ENCODE measurements around the gene ATP5F1A. TPM values are rescaled to one million over a fixed set of nuclear protein-coding genes. Genes with fewer than 3 reads are reported as not detected.
"Not testable (repeated sequence)": the region's sequence is repeated elsewhere in the genome, so short reads cannot be mapped to it uniquely, and the experiment has no call there.

The ATP5F1A gene
- total RNA-seq, 1 experiment from 2014 or later, result 625 TPM

GRCh38 chr18:46048641-46049040, 49.5 kb downstream of the ATP5F1A start:
- Mint-ChIP-seq H3K4me1 (no peaks in the 10 kb centered on the region), H3K9me3 (no peaks in the 10 kb centered on the region), H3K36me3 (ENCODE audit: insufficient read depth in 1 of 3, low read depth in 3 of 3) (no peaks in the 10 kb centered on the region), H3K27ac (no peak overlapping the region), H3K4me3 (no peak overlapping the region), H3K27me3 (ENCODE audit: low read depth) (no peaks in the 10 kb centered on the region; the same call in 1 of the 2 replicates)
- no peaks in the 10 kb centered on the region for H3K9me3 ChIP-seq (ENCODE audit: control insufficient read depth, low read depth, low read length)
- no peak overlapping the region for H3K27ac ChIP-seq (ENCODE audit: insufficient read length, low read depth, low read length)
- no peak overlapping the region for H2BK5ac ChIP-seq (ENCODE audit: insufficient read length, low read length)
- H3K4me2 ChIP-seq (ENCODE audit: insufficient read depth, insufficient read length, low read length), result no peak overlapping the region
- no peak overlapping the region for H2AK5ac ChIP-seq (ENCODE audit: insufficient read length, low read length)
- no peaks in the 10 kb centered on the region for H3K27me3 ChIP-seq (ENCODE audit: insufficient read depth, low read length)
- H3K79me1 ChIP-seq (ENCODE audit: insufficient read depth, low read depth, low read length, poor library complexity, severe bottlenecking), result no peaks in the 10 kb centered on the region
- no peak overlapping the region for H2BK15ac ChIP-seq (ENCODE audit: low read depth, low read length)
- no peak overlapping the region for H3K18ac ChIP-seq (ENCODE audit: insufficient read length, low read depth, low read length)
- H3K4me1 ChIP-seq (ENCODE audit: insufficient read depth, low read length), result no peaks in the 10 kb centered on the region
- no peak overlapping the region for H3K56ac ChIP-seq (ENCODE audit: insufficient read length, low read depth, low read length)
- no peak overlapping the region for H3K14ac ChIP-seq (ENCODE audit: insufficient read depth, low read length)
- no peak overlapping the region for H2BK12ac ChIP-seq (ENCODE audit: insufficient read length, low read depth, low read length)
- H3K9ac ChIP-seq (ENCODE audit: extremely low read depth, insufficient read length, low read length), result no peak overlapping the region
- H3K79me2 ChIP-seq (ENCODE audit: insufficient read depth, low read length), result no peaks in the 10 kb centered on the region
- WGBS (ENCODE audit: extremely low coverage, insufficient read length, low lambda C conversion rate), result no CpG with 5 or more reads among the region's 1 CpG
- no peak for DNase-seq
- no peak overlapping the region for H4K8ac ChIP-seq (replicated peaks; ENCODE audit: insufficient read length, low read depth, low read length)
- no peak overlapping the region for H2BK20ac ChIP-seq (ENCODE audit: low read depth, low read length, poor library complexity, severe bottlenecking)
- H4K20me1 ChIP-seq (ENCODE audit: control insufficient read depth, insufficient read depth, insufficient read length), result no peaks in the 10 kb centered on the region
- H3K4ac ChIP-seq (ENCODE audit: low read depth, low read length), result no peak overlapping the region
- H2BK120ac ChIP-seq (ENCODE audit: low read depth, low read length, poor library complexity, severe bottlenecking), result no peak overlapping the region
- H4K5ac ChIP-seq (ENCODE audit: insufficient read length, low read depth, low read length), result no peak overlapping the region
- TF ChIP-seq, protein P1, sequence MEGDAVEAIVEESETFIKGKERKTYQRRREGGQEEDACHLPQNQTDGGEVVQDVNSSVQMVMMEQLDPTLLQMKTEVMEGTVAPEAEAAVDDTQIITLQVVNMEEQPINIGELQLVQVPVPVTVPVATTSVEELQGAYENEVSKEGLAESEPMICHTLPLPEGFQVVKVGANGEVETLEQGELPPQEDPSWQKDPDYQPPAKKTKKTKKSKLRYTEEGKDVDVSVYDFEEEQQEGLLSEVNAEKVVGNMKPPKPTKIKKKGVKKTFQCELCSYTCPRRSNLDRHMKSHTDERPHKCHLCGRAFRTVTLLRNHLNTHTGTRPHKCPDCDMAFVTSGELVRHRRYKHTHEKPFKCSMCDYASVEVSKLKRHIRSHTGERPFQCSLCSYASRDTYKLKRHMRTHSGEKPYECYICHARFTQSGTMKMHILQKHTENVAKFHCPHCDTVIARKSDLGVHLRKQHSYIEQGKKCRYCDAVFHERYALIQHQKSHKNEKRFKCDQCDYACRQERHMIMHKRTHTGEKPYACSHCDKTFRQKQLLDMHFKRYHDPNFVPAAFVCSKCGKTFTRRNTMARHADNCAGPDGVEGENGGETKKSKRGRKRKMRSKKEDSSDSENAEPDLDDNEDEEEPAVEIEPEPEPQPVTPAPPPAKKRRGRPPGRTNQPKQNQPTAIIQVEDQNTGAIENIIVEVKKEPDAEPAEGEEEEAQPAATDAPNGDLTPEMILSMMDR (conservative IDR thresholded peaks at IDR 0.05), result no peak
- H4K91ac ChIP-seq (ENCODE audit: insufficient read length, low read depth, low read length), result no peak overlapping the region
- H3K23ac ChIP-seq (ENCODE audit: insufficient read length, low read depth, low read length), result no peak overlapping the region
- H3T11ph ChIP-seq (ENCODE audit: low read length), result no peak overlapping the region
- no peak overlapping the region for H2AFZ ChIP-seq (ENCODE audit: low read length)
- no peaks in the 10 kb centered on the region for H3K23me2 ChIP-seq (ENCODE audit: insufficient read length, low read depth, low read length, poor library complexity, severe bottlenecking)

DNA sequence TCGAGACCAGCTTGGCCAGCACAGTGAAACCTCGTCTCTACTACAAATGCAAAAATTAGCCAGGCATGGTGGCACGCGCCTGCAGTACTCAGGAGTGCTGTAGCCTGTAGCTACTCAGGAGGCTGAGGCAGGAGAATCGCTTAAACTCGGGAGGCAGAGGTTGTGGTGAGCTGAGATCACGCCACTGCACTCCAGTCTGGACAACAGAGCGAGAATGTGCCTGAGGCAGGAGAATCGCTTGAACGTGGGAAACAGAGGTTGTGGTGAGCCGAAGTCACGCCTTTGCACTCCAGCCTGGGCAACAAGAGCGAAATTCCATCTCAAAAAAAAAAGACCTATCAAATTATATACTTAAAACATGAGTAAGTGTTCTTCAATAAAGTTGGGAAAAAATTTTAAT, 50.7 kb downstream of the ATP5F1A start:
- not testable (repeated sequence) for H4K5ac ChIP-seq (ENCODE audit: insufficient read length, low read depth, low read length); H2BK12ac ChIP-seq (ENCODE audit: insufficient read length, low read depth, low read length); H3K4me1 ChIP-seq (ENCODE audit: insufficient read depth, low read length); H2BK20ac ChIP-seq (ENCODE audit: low read depth, low read length, poor library complexity, severe bottlenecking); H3K36me3 Mint-ChIP-seq (ENCODE audit: insufficient read depth in 1 of 3, low read depth in 3 of 3); H2BK15ac ChIP-seq (ENCODE audit: low read depth, low read length); H2BK5ac ChIP-seq (ENCODE audit: insufficient read length, low read length); H3K4me2 ChIP-seq (ENCODE audit: insufficient read depth, insufficient read length, low read length); H3K23me2 ChIP-seq (ENCODE audit: insufficient read length, low read depth, low read length, poor library complexity, severe bottlenecking); H3K4me1 Mint-ChIP-seq; H2AK5ac ChIP-seq (ENCODE audit: insufficient read length, low read length); H3K27me3 Mint-ChIP-seq (ENCODE audit: low read depth); H4K8ac ChIP-seq (replicated peaks; ENCODE audit: insufficient read length, low read depth, low read length); H3K18ac ChIP-seq (ENCODE audit: insufficient read length, low read depth, low read length); H3K23ac ChIP-seq (ENCODE audit: insufficient read length, low read depth, low read length); H2BK120ac ChIP-seq (ENCODE audit: low read depth, low read length, poor library complexity, severe bottlenecking); H3K9me3 ChIP-seq (ENCODE audit: control insufficient read depth, low read depth, low read length); H3K27ac ChIP-seq (ENCODE audit: insufficient read length, low read depth, low read length); DNase-seq; H3K27me3 ChIP-seq (ENCODE audit: insufficient read depth, low read length); H3K27ac Mint-ChIP-seq; H3K56ac ChIP-seq (ENCODE audit: insufficient read length, low read depth, low read length); H3K9ac ChIP-seq (ENCODE audit: extremely low read depth, insufficient read length, low read length); H3K4ac ChIP-seq (ENCODE audit: low read depth, low read length); H3K79me1 ChIP-seq (ENCODE audit: insufficient read depth, low read depth, low read length, poor library complexity, severe bottlenecking); H4K20me1 ChIP-seq (ENCODE audit: control insufficient read depth, insufficient read depth, insufficient read length); H3K14ac ChIP-seq (ENCODE audit: insufficient read depth, low read length); H3K9me3 Mint-ChIP-seq; H2AFZ ChIP-seq (ENCODE audit: low read length); H3K4me3 Mint-ChIP-seq; H3T11ph ChIP-seq (ENCODE audit: low read length); H3K79me2 ChIP-seq (ENCODE audit: insufficient read depth, low read length); H4K91ac ChIP-seq (ENCODE audit: insufficient read length, low read depth, low read length)
- no CpG with 5 or more reads among the region's 13 CpGs for WGBS (ENCODE audit: extremely low coverage, insufficient read length, low lambda C conversion rate)
